GM19099 (cell line): ENCODE measurements around the gene TENT4B.

Experiments used
- POLR2A ChIP-seq: IDR thresholded peaks from 3 replicates; pipeline ENCODE4 v1.6.1; 2011; ENCODE audit warnings: low read depth; ENCODE audit not compliant: insufficient read length; ENCODE audit errors: extremely low read depth

The TENT4B gene

GRCh38 chr16:50227665-50228064 lies 74.6 kb downstream of the TENT4B start:
- no peak for TF ChIP-seq POLR2A

- no peak for TF ChIP-seq POLR2A
Measured at GRCh38 chr16:50228364-50228868, 75.3 kb downstream of the TENT4B start.

GRCh38 chr16:50229149-50229726 lies 76.1 kb downstream of the TENT4B start:
- no peak for TF ChIP-seq POLR2A

GRCh38 chr16:50234771-50235556 lies 81.9 kb downstream of the TENT4B start:
- no peak for TF ChIP-seq POLR2A

- no peak for TF ChIP-seq POLR2A
Measured at GRCh38 chr16:50235581-50235980, 82.5 kb downstream of the TENT4B start.

- no peak for TF ChIP-seq POLR2A
Measured at GRCh38 chr16:50238314-50238713, 85.2 kb downstream of the TENT4B start.

GRCh38 chr16:50238868-50239301 lies 85.8 kb downstream of the TENT4B start:
- TF ChIP-seq POLR2A = no peak

GRCh38 chr16:50244140-50244503 lies 91.0 kb downstream of the TENT4B start:
- TF ChIP-seq POLR2A = no peak

- no peak for TF ChIP-seq POLR2A
Measured at GRCh38 chr16:50244504-50245416, 91.7 kb downstream of the TENT4B start.

GRCh38 chr16:50245417-50246298 lies 92.6 kb downstream of the TENT4B start:
- no peak for TF ChIP-seq POLR2A

GRCh38 chr16:50246299-50247122 lies 93.4 kb downstream of the TENT4B start:
- no peak for TF ChIP-seq POLR2A

GRCh38 chr16:50247123-50247905 lies 94.2 kb downstream of the TENT4B start:
- TF ChIP-seq POLR2A = no peak
